HG03521 (cell line): ENCODE measurements around the gene FAHD1.
"Not testable (repeated sequence)": the region's sequence is repeated elsewhere in the genome, so short reads cannot be mapped to it uniquely, and the experiment has no call there.

Source experiments
- ATAC-seq: cut with Tn5 transposase; IDR thresholded peaks from one replicate; pipeline ENCODE4 v1.9.1; 2021; ENCODE audit warnings: mild to moderate bottlenecking, moderate library complexity; ENCODE audit not compliant: unreplicated experiment

Gene FAHD1

DNA sequence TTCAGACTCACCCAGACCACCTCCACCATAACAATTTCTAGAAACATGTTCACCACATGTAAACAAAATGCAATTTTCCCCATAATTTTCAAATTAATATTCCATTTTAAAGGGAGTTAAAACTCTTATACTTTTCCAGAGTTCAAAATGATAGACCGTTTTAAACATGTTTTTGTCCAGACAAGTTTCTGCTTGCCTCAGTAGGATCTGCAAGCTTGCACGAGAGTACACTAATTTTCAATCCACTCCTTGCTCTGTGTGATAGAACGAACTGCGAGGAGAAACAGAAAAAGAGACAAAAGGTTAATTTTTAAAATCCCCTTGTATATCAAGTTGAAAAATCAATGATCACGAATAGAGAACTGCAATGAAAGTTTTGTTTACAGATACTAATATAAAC, 7.1 kb downstream of the FAHD1 start:
- ATAC-seq, result no peak

DNA sequence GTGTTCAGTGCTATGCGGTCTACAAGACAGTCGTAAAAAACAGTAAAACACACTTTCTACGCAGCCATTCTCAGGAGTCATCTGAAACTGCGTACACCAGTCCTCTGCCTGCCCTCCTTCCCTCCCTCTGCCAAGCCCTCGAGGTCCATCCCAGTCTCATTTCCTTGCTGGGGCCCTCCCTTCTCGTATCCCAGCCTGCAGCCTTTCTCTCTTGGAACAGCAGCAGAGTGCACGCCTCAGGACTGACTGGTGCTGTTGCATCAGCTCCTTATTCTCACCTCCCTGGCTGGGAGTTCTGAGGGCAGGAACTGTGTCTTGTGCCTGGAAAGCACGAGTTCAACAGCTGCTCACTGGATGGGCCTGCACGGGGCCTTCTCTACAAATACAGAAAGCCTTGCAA, 12.5 kb downstream of the FAHD1 start:
- no peak for ATAC-seq

DNA sequence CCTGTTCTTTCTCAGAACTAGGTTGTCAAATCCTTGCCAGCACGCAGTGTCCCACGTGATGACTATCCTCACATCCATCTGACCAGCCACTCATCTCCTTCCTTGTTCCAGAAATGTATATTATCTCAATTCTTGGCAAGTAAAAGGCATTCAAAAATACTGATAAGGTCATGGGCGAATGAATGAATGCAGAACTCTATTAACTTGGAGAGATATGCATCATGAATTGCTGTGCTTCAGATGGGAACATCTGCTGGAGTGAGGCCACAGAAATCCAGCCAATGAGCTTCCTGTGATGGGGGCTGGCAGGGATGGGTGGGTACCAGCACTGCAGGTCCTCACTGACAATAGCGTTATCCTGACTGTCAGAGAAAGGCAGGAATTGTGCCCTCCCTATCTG, 19.0 kb downstream of the FAHD1 start:
- ATAC-seq, result no peak

DNA sequence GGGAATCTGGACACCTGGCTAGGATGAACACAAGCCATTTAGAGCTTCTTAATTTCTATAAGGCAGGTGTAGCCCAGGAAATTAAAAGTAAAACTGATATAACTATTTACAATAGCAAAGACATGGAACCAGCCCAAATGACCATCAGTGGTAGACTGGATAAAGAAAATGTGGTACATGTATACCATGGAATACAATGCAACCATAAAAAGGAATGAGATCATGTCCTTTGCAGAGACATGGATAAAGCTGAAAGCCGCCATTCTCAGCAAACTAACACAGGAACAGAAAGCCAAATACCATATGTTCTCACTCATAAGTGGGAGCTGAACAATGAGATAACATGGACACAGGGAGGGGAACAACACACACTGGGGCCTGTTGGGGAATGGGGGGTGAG, 19.4 kb downstream of the FAHD1 start:
- no peak for ATAC-seq

DNA sequence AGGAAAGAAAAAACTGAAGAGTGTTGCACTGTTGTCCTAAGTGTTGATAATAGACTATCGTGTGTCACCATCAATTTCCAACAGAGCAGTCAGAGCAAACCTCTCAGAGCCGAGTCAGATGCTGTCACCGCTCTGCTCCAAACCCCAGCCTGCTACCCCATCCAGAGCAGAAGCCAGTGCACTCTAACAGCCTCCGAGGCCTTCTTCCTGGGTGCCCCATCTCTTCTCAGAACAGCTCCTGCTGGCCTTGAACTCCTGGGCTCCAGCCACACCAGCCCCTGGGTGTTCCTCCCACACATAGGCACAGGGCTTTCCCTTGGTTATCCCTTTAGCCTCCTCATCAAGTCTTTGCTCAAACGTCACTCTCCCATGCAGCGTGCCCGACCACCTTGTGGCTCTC, 24.0 kb downstream of the FAHD1 start:
- no peak for ATAC-seq

DNA sequence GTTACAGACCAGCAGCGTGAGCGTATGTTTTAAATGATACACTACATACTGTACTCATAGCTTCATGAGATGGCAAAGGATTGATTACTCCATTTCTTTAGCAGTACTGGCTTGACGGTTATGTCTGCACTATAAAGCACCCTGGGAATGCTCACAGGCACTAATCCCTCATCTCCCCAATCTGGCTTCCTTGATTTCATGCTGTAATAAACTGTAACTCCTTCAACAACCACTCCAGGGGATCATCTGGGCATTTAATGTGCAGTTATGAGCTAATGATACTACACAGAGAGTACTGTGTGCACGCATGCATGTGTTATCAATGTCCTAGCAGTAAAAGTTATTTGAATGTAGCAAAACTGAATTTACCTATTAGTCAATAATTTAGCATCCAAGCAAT, 24.8 kb downstream of the FAHD1 start:
- no peak for ATAC-seq

DNA sequence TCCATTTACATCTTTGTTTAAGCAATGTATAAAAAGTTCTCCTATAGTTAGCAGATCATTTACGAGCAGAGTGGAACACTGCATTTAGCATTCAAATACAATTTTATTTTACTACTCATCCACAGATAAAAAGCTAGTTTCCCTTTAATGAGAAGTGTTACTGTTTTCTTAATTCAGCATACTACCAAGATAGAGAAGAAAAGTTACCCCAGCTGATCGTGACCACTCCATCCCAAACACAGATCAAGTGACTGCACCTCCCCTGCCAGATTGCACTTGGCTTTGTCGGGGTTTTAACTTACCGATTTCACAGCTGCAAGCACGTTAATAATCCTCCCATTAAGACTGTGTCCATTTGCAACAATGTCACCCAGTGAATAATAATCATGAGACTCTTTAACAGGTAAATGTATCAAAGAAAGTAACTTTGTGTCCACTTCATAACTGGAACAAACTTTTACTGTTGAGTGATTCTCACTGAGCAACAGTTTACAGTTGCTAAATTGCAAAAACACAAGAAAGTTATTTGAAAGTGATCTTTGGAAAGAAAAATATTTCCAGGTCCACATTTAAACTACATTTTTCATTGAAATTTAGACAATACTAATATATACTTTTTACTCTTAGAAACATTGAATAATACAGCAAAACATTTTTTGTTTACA, 30.6 kb downstream of the FAHD1 start:
- no peak for ATAC-seq

DNA sequence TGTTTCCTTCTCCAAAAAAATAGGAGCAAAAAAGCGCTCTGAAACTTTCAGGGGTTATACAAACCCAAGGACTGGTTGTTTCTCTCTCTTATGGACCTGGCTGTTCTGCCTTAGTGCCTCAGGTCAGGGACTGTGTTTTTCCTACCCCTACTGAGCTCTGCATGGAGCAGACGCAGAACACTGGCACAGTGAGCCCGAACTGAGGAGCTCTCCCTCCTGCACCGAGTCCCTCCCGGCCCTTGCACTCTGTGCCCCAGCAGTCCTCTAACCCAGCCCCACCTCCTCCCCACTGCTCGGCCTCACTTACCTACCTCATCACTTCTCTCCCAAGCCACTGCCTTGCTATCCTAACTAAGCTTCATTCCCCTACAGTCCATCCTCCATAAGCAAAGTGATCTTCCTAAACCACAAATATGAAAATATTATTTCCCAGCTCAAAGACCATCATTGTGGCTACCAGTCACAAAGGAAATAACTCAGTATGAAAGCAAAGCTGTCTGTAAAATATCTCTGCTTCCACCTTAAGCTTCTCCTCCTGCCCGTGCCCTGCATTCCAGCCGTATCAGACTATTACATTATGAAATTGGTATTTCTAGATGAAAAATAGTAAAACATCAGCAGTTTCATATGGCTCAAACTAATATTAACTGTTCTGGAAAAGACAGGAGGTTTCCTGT, 31.3 kb downstream of the FAHD1 start:
- ATAC-seq, result no peak

DNA sequence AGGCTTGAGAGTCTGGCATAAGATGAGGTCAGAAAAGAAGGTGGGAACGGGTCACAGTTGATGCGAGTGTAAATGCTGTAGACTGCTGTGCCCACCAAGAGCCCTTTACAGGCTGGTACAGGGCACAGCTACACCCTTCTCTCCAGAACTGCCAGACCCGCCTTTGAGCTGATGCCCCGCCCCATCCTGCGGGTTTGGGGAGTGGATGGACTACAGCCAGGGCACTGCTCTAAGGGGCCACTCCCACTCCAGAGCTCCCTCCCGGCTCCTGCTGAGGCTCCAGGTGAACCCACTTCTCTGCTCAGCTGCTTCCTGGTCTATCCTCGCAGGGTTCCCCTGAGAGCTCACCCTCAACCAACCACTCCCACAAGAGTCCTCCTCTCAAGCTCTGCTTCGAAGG, 32.6 kb downstream of the FAHD1 start:
- ATAC-seq, result no peak

DNA sequence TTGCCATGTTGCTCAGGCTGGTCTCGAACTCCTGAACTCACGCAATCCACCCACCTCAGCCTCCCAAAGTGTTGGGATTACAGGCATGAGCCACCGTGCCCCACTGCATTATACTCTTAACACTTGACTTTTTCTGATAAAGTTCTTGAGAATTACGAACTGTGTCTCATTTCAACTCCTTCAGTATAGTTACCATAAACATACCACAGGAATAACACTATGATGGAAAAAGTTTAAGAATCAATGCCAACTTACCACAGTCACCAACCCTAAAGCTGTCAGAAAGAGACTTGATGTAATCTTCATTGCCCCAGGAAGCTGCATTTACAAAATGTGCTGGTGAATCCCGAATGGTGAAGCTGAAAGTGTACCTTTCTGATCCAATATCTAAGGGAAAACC, 34.7 kb downstream of the FAHD1 start:
- no peak for ATAC-seq

DNA sequence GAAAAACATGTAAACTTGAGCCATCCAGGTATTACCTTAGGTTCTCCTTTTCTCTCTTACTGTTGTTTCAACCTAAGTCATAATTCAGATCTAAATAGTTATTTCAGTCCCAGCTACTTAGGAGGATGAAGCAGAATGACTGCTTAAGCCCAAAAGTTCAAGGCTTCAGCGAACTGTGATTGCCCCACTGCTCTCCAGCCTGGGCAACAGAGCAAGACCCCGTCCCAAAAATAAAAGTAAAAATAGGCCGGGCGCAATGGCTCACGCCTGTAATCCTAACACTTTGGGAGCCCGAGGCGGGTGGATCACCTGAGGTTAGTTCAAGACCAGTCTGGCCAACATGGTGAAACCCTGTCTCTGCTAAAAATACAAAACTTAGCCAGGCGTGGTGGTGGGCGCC, 35.4 kb downstream of the FAHD1 start:
- ATAC-seq, result no peak

DNA sequence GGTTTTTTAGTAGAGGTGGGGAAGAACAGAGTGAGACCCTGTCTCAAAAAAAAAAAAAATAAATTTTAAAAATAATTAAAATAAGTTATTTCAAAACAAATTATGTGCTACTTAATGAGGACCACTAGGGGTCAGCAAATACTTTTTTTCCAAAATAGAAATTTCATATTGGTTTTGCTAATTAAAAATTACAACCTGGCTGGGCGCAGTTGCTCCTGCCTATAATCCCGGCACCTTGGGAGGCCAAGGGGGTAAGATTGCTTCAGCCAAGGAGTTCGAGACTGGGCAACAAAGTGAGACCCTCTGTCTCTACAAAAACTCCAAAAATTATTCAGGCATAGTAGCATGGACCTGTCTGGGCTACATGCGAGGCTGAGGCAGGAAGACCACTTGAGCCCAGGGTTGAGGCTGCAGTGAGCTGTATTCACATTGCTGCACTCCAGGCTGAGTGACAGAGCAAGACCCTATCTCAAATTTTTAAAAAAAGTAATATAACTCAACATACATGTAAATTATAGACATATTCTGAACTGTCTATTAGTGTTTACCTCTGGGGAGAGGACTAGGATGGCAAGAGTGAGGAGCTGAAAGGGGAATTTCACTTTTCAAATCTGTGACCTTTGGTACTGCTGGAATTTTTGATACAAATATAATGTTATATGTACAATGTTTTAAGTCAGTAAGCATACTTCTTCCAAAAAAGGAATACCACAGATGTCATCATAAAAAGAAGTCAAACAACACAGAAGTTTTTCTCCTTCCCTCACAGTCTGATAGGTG, 36.9 kb downstream of the FAHD1 start:
- ATAC-seq, result no peak

DNA sequence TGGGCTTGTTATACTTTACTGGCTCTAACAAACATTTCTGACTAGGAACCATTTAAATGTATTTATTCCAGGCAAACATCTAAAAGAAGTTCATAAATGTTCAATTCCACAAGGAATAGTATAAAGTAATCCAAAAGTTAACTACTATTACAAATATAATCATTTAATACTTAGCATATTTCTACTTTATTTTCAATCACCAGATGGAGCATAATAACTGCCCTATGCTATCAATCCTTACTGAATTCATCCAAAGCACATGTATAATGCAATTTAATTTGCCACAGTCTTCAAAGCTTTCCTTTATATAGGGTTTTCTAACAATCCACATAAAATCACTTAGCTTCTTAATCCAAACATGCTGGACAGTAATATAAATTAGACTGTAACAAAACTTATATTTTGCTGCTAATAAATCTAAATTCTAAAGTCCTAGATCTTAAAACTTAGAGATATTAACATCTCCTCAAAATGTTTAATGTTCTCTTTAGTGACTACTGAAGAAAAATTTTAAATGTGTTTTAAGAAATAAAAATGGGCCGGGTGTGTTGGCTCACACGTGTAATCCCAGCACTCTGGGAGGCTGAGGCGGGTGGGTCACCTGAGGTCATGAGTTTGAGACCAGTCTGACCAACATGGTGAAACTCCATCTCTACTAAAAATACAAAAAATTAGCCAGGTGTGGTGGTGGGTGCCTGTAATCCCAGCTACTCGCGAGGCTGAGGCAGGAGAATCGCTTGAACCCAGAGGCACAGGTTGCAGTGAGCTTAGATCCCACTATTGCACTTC, 39.1 kb downstream of the FAHD1 start:
- no peak for ATAC-seq

DNA sequence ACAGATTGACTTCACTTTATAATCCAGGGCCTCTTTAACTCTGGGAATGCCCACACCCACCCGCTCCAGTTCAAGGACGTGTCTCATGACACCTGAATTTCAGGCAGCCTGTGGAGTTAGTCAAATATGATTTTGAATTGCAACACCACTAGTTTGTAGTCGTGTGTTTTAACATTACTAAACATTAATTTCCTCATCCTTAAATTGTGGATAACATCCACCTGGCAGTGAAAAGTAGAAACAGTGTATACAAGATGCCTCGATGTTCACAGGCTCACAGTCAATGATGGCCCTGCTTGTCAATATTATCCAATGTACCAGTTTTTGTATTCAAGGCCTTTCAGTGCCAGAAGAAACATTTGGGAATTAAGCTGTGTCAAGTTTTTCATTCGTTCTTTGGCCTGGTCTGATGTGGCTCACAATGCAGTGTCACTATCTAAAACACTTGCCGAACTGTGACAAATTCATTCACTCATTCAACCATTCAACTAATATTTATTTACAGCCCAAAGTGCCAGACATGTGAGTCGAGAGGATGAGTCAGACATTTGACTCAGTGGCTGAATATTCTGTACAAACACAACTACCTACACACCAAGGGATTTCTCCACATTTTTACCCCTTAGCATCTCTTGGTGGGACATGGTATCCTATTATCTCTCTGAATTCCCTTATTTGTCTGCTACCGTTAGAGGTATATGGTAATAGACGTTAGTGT, 43.5 kb downstream of the FAHD1 start:
- no peak for ATAC-seq

DNA sequence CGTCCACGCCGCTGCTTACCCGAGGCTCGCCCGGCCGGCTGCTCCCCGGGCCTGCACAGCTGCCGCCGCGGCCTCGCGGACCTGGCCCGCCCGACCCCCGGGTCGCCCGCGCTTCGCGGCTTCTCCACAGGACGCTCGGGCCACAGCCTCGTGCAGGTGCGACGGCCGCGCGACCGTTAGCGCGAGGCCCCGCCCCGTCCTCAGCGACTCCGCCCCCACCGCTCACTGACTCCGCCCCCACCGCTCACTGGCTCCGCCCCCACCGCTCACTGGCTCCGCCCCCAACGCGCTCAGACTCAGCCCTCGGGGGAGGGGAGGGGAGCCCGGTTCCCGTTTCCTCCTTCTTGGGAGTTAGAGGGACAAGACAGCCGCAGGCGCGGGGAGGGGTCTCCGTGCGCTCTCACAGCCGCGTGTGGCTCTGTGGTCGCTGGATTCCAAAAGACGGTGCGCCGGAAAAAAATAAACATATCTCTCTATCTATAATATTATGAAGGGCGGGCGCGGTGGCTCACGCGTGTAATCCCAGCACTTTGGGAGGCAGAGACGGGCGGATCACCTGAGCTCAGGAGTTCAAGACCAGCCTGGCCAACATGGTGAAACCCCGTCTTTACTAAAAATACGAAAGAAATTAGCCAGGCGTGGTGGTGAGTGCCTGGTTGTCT, 45.1 kb downstream of the FAHD1 start, which contains the start of gene MEIOB:
TSS of gene MEIOB (minus strand) at position 191 of the 662 bp plus-strand sequence. CDS start 3,989 bp downstream, outside the sequence.
- ATAC-seq, result no peak

DNA sequence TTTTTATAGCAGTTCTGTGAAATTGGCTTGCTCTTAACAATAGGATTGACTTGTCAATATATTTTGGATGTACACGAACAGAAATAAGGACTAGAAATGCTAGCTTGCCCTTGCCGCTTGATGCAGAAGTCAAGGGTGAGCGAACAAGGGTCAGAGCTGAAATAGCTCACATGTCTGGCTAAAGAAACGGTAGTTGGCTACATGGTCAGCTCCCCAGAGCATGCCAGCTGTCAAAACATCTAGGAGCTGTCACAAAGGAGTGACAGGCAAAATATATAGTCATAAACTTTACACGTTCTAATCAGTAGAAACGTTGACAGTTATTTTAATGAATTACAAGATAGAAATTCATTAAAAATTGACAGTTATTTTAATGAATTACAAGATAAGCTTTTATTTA, 47.8 kb downstream of the FAHD1 start:
- no peak for ATAC-seq

DNA sequence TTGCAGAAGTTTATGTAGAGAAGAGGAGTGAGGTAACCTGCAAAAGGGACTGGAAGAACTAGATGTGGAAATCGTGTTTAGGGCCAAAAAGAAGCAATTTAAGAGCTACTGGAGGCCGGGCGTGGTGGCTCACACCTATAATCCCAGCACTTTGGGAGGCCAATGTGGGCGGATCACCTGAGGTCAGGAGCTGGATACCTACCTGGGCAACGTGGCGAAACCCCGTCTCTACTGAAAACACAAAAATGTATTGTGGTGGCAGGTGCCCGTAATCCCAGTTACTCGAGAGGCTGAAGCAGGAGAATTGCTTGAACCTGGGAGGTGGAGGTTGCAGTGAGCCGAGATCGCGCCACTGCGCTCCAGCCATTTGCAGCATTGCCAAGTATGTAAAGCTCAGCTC, 49.1 kb downstream of the FAHD1 start:
- ATAC-seq, result not testable (repeated sequence)

DNA sequence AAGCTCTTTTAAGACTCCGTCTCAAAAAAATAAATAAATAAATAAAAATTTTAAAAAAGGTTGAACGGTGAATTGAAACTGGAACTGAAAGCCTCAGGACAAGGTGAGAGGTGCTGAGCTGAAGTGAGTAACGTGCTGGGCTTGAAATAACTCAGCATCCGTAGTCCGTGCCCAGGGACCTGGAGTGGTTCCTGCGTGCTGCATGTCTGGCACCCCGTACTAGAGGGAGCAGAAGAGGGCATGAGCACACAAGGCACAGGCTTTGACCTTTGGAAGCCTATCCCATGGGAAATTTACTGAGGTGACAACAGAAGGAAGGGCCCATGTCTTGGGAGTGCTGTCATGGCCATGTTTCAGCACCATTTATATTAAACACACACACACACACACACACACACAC, 49.5 kb downstream of the FAHD1 start:
- ATAC-seq, result no peak

DNA sequence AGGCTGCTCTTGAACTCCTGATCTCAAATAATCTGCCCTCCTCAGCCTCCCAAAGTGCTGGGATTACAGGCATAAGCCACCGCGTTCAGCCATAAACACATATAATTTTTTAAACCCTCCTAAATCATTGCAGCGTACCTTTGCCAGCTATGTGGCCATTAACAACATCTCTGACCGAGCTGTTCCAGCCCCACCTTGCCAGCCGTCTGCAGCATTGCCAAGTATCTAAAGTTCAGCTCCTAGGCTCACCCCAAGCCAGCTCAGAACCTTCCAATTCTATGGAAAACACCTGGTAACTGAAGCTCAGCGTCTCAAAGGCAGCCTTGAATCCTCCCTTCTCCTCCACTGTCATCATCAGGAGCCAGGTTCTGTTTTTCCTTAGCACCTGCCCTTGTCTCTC, 50.1 kb downstream of the FAHD1 start:
- no peak for ATAC-seq

DNA sequence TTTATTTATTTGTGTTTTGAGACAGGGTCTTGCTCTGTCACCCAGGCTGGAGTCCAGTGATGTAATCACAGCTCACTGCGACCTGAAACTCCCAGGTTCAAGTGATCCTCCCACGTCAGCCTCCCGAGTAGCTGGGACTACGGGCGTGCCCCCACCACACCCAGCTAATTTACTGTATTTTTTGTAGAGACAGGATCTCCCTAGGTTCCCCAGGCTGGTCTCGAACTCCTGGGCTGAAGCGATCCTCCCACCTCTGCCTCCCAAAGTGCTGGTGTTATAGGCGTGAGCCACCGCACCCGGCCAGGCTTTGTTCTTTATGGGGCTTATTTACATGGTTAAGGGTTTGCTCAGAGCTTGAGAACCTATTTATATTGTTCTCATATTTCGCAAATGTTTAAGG, 50.8 kb downstream of the FAHD1 start:
- ATAC-seq, result no peak
